NCI-H1417 (cell line): ENCODE data around the gene RASA1.

ENCODE experiments used
- DNase-seq, 3 experiments: peaks; one replicate each; lab custom pipeline; 2025; lab: John Stamatoyannopoulos, UW

The RASA1 gene

GRCh38 chr5:87361031-87361445 is 93.4 kb downstream of the RASA1 start:
- no peak for DNase-seq

GRCh38 chr5:87361536-87362213 is 94.0 kb downstream of the RASA1 start:
- no peak for DNase-seq

GRCh38 chr5:87367243-87367642 is 99.6 kb downstream of the RASA1 start:
- DNase-seq = no peak

- DNase-seq = no peak
Measured at GRCh38 chr5:87368601-87369000, 100.9 kb downstream of the RASA1 start.

GRCh38 chr5:87369431-87369830 is 101.7 kb downstream of the RASA1 start:
- DNase-seq = no peak

GRCh38 chr5:87372705-87373104 is 105.0 kb downstream of the RASA1 start:
- no peak for DNase-seq

- DNase-seq = no peak
Measured at GRCh38 chr5:87382224-87382623, 114.5 kb downstream of the RASA1 start.

GRCh38 chr5:87383216-87383615 is 115.5 kb downstream of the RASA1 start:
- no peak for DNase-seq

GRCh38 chr5:87385802-87386201 is 118.1 kb downstream of the RASA1 start:
- DNase-seq = no peak

- DNase-seq = no peak
Measured at GRCh38 chr5:87388129-87388528, 120.4 kb downstream of the RASA1 start.

GRCh38 chr5:87389296-87390034 is 121.8 kb downstream of the RASA1 start:
- no peak for DNase-seq

GRCh38 chr5:87390075-87390474 is 122.4 kb downstream of the RASA1 start:
- no peak for DNase-seq

- no peak for DNase-seq
Measured at GRCh38 chr5:87390576-87391199, 123.0 kb downstream of the RASA1 start.

GRCh38 chr5:87392170-87392569 is 124.5 kb downstream of the RASA1 start:
- DNase-seq = no peak

GRCh38 chr5:87392801-87393200 is 125.1 kb downstream of the RASA1 start:
- no peak for DNase-seq

GRCh38 chr5:87393331-87393730 is 125.6 kb downstream of the RASA1 start:
- DNase-seq = no peak

GRCh38 chr5:87394411-87395165 is 126.9 kb downstream of the RASA1 start:
- no peak for DNase-seq

GRCh38 chr5:87398981-87399614 is 131.4 kb downstream of the RASA1 start:
- DNase-seq = no peak

- no peak for DNase-seq
Measured at GRCh38 chr5:87399720-87400119, 132.0 kb downstream of the RASA1 start.

- DNase-seq = peak in 2 of 3 experiments; percentile 8 to 45
Measured at GRCh38 chr5:87400305-87400899, 132.7 kb downstream of the RASA1 start.

GRCh38 chr5:87401626-87402025 is 133.9 kb downstream of the RASA1 start:
- no peak for DNase-seq

- DNase-seq = no peak
Measured at GRCh38 chr5:87403409-87403808, 135.7 kb downstream of the RASA1 start.
